Suprapubic skin (tissue), 4 donors: Measurements from ENCODE around the gene PIK3CD.

Source experiments
- EP300 ChIP-seq: sonication (generic); formaldehyde crosslinking; IDR thresholded peaks from one replicate; pipeline ENCODE4 v1.6.1; 2017; ENCODE audit warnings: antibody characterized with exemption
- POLR2A ChIP-seq, 2 donors: fragments of 450-650 bp; IDR thresholded peaks; one replicate each; pipeline ENCODE4 v1.6.1; 2017; ENCODE audit warnings: antibody characterized with exemption in 2 of 2, mild to moderate bottlenecking in 2 of 2, moderate library complexity in 2 of 2
- POLR2AphosphoS5 ChIP-seq, 3 donors: sonication (generic); formaldehyde crosslinking; IDR thresholded peaks; one replicate each; pipeline ENCODE4 v1.6.1; 2017; ENCODE audit warnings: antibody characterized with exemption in 3 of 3
- TF ChIP-seq, protein P1 (sequence below), 2 donors: fragments of 200-600 bp in 1 of 2; fragments of 450-650 bp in 1 of 2; sonication (generic) in 1 of 2; IDR thresholded peaks; one replicate each; pipeline ENCODE4 v1.5.1; 2016 to 2019; ENCODE audit warnings: antibody characterized with exemption in 2 of 2, mild to moderate bottlenecking in 1 of 2, moderate library complexity in 1 of 2

DNA sequence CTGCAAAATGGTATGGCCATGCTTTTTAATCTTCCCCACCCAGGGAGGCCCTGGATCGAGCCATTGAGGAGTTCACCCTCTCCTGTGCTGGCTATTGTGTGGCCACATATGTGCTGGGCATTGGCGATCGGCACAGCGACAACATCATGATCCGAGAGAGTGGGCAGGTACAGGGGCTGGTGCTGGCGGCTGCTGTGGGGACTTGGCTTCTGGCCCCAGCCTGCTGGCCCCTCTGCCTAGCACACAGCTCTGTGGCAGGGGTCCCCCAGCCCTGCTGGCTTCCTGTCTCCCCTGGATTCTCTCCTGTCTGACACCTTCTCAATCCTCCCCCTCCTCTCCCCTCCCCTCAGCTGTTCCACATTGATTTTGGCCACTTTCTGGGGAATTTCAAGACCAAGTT lies 72.4 kb downstream of the PIK3CD start:
- TF ChIP-seq POLR2AphosphoS5 (IDR thresholded peaks at IDR 0.05) (no peak), POLR2A (IDR thresholded peaks at IDR 0.05) (no peak), EP300 (no peak)
- TF ChIP-seq, protein P1, sequence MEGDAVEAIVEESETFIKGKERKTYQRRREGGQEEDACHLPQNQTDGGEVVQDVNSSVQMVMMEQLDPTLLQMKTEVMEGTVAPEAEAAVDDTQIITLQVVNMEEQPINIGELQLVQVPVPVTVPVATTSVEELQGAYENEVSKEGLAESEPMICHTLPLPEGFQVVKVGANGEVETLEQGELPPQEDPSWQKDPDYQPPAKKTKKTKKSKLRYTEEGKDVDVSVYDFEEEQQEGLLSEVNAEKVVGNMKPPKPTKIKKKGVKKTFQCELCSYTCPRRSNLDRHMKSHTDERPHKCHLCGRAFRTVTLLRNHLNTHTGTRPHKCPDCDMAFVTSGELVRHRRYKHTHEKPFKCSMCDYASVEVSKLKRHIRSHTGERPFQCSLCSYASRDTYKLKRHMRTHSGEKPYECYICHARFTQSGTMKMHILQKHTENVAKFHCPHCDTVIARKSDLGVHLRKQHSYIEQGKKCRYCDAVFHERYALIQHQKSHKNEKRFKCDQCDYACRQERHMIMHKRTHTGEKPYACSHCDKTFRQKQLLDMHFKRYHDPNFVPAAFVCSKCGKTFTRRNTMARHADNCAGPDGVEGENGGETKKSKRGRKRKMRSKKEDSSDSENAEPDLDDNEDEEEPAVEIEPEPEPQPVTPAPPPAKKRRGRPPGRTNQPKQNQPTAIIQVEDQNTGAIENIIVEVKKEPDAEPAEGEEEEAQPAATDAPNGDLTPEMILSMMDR (IDR thresholded peaks at IDR 0.05) = no peak
